Putamen (tissue), 1 donor: Measurements from ENCODE around the gene THOP1.

Experiments used
- DNase-seq: peaks from one replicate; pipeline ENCODE4 v3.0.0-alpha.2; 2016; ENCODE audit warnings: low spot score

The THOP1 gene

DNA sequence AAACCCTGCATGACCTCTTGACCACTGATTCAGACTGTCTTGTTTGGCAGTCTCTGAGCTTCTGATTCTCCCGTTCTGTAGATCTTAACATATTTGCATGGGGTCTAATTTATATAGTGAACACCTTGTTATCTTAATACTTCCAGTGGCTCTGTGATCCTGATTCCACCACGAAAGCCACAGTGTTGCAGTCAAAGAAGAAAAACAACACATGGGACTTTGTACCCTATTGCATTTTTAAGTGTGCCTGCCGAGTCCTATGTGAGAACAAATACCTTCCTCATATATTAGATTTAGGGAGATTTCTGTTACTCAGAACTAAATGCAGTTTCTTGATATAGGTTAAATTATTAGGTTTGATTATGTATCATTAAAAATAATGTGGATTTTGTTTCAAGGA, 69.5 kb downstream of the THOP1 start:
- DNase-seq: no peak

- DNase-seq: no peak
Measured at GRCh38 chr19:2856457-2857050, 71.3 kb downstream of the THOP1 start.

DNA sequence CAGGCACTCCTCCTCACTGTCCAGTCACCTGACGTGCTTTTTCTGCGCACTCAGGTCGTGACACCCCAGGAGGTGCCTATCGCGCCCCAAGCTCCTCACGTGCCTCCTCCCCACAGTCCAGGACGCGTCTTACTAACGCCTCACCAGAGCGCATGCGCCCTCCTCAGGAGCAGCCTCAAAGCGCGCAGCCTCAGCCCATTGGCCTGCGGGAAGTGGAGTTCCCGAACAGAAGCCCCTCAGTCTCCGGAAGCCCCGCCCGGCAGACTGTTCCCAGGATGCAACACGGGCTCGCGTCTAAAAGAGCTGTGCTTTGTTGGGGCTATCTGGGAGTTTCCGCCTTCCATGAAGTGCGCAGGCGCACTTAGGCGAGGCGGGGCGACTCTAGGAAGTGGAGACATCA, 73.6 kb downstream of the THOP1 start:
- no peak for DNase-seq

GRCh38 chr19:2863816-2864215, 78.5 kb downstream of the THOP1 start:
- DNase-seq: no peak
